ENCODE data around the gene RNF222.

RNF222 gene, protein sequence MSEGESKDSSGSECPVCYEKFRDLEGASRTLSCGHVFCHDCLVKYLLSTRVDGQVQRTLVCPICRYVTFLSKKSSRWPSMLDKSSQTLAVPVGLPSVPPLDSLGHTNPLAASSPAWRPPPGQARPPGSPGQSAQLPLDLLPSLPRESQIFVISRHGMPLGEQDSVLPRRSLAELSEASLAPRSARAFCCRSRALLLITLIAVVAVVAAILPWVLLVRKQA

GRCh38 chr17:8397636-8398035 is at the start of gene RNF222:
Gene RNF222, minus strand, starts transcription at chr17:8397827. Its CDS starts 4,366 bp downstream, at chr17:8393461.
- no peak for DNase-seq (ENCODE audit: low spot score)

GRCh38 chr17:8445536-8445935 is 47.9 kb upstream of the RNF222 start:
- no peak for DNase-seq (ENCODE audit: low spot score)

DNA sequence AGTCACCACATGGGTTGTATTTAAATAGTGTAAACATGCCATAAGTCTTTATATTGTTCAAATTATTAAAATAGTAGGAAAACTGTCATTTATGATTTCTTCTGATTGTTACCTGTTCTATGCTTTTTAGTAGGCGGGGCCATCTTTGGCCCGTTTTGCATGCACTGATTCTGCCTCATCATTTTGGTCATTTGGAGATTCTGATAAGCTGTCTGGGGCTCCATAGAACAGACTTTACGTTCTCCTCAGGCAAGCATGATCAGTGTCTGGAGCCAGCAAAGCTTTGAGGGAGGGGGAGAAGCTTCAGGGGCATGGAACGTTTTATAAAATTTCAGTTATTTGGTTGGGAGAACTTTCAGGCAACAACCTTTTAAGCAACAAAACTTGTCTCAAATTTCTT is 46.9 kb upstream of the RNF222 start:
- DNase-seq (ENCODE audit: low spot score) = no peak

GRCh38 chr17:8443756-8444155 is 46.1 kb upstream of the RNF222 start:
- DNase-seq (ENCODE audit: low spot score) = no peak

GRCh38 chr17:8442310-8442709 is 44.7 kb upstream of the RNF222 start:
- no peak for DNase-seq (ENCODE audit: low spot score)

- no peak for DNase-seq (ENCODE audit: low spot score)
These were observed 44.1 kb upstream of the RNF222 start for GRCh38 chr17:8441690-8442089.

GRCh38 chr17:8439681-8440080 is 42.1 kb upstream of the RNF222 start:
- DNase-seq (ENCODE audit: low spot score) = no peak

- no peak for DNase-seq (ENCODE audit: low spot score)
These were observed 40.8 kb upstream of the RNF222 start for GRCh38 chr17:8438441-8438840.

- DNase-seq (ENCODE audit: low spot score) = no peak
These were observed 39.2 kb upstream of the RNF222 start for GRCh38 chr17:8436844-8437171.

- DNase-seq (ENCODE audit: low spot score) = peak; percentile 51
These were observed 38.7 kb upstream of the RNF222 start for GRCh38 chr17:8436169-8436843.

DNA sequence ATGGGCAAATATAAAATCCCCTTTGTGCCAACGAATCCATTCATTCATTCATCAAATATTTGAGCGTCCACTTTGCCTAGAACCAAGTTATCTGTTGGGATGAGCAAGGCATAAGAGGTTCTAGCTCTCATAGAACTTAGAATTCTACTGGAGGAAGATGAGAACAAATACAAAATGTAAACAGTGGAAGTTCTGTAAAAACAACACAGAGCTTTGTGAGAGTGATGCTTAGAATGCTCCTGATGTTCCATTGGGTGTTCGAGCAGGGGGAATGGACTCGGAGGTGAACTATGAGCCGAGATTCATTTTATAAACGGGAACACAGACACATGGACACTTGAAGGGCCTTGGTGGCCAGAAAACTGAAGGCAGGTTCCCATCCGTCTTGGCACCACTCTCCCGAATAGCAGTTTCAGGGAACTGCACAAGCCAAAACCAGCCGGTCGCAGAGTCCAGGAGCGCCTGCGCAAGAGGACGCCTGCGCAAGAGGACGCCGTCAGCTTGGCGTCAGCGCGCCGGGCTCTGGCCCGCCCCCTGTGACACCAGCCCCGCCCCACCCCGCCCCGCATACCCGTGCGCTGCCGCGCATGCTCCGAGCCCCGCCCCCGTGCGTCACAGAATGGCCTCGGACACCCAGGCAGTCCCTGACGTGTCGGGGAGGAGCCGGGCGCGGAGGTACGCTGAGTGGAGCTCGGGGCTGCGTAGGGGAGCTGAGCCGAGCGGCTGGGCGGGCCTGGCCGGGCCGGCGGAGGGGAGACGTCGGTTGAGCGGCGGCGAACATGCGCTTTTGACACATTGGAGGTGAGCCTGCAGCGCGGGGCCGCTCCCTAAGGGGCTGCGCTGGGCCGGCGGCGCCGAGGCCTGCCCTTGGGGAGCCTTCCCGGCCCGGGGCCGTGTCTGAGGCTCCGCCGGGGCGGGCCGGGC is 37.9 kb upstream of the RNF222 start, which contains the start of gene NDEL1:
Gene NDEL1, plus strand, starts transcription at position 640 of the 924 bp plus-strand sequence. CDS start 8,388 bp downstream, outside the sequence.
- peak; percentile 93 for DNase-seq (ENCODE audit: low spot score)

- DNase-seq (ENCODE audit: low spot score) = no peak
These were observed 33.3 kb upstream of the RNF222 start for GRCh38 chr17:8430966-8431365.

DNA sequence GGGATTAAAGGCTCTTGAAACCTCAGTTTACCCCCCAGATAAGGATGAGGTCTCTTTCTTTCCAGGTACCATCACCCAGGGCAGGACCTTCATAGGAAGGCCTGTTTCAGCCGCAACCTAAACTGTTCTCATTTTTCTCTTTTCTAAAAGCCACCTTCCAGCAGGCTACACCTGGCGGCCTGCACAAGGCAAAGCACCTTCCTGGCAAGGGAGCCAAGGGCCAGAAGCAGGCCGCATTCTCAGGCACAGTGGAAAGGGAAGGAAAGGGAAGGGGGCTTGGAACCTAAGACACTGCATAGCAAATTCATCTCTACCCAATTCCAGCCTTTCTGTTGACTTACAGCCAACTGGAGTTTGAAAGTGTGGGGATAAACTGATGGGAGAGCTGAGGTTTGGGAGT is 29.2 kb upstream of the RNF222 start:
- no peak for DNase-seq (ENCODE audit: low spot score)

GRCh38 chr17:8426094-8426720 is 28.6 kb upstream of the RNF222 start:
- DNase-seq (ENCODE audit: low spot score) = no peak

- no peak for DNase-seq (ENCODE audit: low spot score)
These were observed 23.9 kb upstream of the RNF222 start for GRCh38 chr17:8421571-8421970.

DNA sequence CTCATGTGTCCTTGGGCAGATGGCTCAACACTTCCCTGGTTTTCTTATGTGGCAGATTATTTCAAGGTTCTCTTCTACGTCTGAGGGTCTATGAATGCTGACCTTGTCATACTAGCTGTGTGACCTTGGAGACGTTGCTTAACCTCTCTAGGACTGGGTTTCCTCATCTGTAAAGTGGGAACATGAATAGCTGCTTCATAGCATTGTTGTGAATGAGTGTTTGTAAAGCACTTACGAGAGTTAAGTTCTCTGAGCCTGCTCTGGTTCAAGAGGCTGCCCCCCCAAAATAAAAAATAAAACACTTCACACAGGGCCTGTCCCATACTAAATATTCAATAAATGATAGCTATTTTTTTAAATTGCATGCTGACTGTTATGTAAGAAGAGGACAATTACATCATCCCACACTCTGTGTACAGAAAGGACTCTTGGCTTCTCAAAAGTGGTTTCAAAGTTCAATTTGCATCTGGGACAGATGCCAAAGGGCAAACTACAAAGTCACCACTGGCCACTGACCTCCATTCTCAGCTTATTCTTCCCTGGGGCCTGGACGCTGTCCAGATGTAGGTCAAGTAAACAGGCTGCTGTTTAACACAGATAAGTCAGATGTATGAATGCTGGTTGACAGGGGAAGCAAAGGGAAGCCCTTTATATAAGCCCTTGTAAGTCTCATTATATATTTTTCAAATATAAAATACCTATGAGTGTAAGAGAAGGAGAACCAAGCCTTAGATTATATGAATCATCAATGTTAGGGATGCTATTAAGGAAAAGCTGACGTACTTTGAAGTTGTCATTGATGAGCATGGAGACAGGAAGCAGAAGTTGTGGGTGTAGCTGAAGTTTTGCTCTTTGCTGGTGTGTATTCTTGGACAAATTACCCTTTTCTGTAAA is 22.7 kb upstream of the RNF222 start:
- no peak for DNase-seq (ENCODE audit: low spot score)

GRCh38 chr17:8419305-8419704 is 21.7 kb upstream of the RNF222 start:
- no peak for DNase-seq (ENCODE audit: low spot score)

DNA sequence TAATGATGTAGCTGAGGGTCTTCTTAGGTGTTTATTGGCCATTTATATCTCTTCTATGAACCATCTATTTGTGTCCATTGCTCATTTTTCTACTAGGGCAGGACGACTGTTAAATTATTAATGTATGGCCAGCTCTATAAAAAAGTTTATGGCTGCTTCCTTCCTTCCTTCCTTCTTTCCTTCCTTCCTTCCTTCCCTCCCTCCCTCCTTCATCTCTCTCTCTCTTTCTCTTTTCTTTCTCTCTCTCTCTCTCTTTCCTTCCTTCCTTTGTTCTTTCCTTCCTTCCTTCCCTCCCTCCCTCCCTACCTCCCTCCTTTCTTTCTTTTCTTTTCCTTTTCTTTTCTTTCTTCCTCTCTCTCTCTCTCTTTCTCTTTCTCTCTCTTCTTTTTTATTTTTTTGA is 20.8 kb upstream of the RNF222 start:
- DNase-seq (ENCODE audit: low spot score) = no peak

DNA sequence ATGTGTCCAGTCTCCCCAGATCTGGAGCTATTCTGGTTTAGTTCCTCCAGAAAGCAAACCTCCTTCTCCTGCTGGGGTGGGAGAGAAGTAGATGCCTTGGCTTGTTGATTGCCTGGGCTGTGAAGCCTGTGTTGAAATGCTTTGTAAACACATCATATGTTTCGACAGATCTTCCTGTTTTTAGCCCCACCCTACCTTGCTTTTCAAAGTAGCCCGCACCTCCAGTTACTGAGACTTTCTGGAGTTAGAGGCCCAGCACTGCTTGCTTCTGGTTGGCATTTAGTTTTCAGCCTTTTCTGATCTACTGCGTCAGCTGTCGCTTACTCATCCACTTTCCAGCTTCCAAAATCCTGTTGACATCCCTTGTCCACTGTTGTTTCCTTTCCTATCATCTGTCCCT is 20.2 kb upstream of the RNF222 start:
- DNase-seq (ENCODE audit: low spot score) = no peak

DNA sequence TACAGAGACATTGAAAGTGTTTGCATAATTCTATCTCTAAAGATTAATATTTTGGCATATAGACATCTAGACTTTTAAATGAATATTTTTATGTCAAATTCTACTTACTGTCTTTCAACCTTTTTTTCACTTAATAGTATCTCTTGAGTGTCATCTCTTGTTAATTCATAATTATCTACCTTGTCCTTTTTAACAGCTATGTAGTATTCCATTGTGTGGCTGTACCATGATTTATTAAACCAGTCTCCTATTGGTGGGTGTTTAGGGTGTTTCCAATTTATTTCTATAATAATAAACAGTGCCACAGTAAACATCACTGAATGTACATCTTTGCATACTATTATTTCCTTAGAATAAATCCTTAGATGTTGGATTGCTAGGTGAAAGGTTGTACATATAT is 16.3 kb upstream of the RNF222 start:
- no peak for DNase-seq (ENCODE audit: low spot score)

GRCh38 chr17:8413328-8413727 is 15.7 kb upstream of the RNF222 start:
- no peak for DNase-seq (ENCODE audit: low spot score)

All from NAMALWA (cell line).